OCI-LY1 (cell line): Measurements from ENCODE around the gene AK2.
A peak's percentile ranks its signal among the peaks of the same experiment; 100 is the strongest.

Source experiments
- EZH2 ChIP-seq: fragments of 200-600 bp; sonication (generic), shearing (Covaris generic); IDR thresholded peaks from 2 replicates; pipeline ENCODE4 v1.8.0; 2017; ENCODE audit warnings: borderline replicate concordance, mixed run types, mild to moderate bottlenecking, antibody characterized with exemption, low read length, moderate library complexity, mixed read lengths
- TF ChIP-seq, protein P1 (sequence below): fragments of 200-600 bp; sonication (generic), shearing (Covaris generic); IDR thresholded peaks from 2 replicates; pipeline ENCODE4 v1.5.1; 2017; ENCODE audit warnings: mild to moderate bottlenecking, antibody characterized with exemption, low read length, moderate library complexity, mixed read lengths

DNA sequence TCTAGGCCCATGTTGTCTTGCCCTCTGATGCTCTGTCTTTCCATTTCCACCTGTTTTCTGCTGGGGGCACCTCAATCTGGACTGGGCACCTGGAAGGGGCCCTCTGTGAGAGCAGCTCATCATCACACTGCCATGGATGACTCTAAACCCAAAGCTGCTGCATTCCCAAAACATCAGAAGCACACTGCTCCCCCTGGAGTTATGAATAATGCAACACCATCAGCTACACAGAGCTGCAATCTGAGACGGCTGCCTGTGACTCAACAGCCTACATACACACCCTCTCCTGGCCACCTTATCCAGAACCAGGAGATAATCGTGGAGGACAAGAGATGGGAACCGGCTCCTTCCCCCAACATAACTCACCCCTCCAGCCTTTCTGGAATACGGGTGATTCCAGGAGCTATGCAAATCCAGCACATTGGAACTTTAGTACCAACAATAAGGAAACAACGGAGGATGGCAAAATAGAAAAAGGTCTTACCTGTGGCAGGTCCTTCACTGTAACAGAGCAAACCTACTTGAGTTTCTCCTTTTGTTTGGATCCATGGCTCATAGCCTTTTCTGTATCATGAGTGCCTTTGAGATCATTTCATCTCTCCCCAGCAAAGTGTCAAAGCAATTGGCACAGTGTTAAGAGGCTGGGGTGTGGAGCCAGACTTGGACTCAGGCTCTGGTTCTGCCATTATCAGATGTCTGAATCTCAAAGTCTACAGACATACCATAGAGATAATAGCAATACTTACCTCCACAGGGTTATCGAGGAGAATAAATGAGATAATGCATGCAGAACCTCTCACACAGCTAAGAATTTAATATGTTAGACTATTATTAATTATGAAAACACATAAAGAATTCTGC, 29.3 kb downstream of the AK2 start:
- TF ChIP-seq, protein P1, sequence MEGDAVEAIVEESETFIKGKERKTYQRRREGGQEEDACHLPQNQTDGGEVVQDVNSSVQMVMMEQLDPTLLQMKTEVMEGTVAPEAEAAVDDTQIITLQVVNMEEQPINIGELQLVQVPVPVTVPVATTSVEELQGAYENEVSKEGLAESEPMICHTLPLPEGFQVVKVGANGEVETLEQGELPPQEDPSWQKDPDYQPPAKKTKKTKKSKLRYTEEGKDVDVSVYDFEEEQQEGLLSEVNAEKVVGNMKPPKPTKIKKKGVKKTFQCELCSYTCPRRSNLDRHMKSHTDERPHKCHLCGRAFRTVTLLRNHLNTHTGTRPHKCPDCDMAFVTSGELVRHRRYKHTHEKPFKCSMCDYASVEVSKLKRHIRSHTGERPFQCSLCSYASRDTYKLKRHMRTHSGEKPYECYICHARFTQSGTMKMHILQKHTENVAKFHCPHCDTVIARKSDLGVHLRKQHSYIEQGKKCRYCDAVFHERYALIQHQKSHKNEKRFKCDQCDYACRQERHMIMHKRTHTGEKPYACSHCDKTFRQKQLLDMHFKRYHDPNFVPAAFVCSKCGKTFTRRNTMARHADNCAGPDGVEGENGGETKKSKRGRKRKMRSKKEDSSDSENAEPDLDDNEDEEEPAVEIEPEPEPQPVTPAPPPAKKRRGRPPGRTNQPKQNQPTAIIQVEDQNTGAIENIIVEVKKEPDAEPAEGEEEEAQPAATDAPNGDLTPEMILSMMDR, result peak; percentile 41; the same call in 1 of the 2 replicates
- TF ChIP-seq EZH2, result no peak
